ENCODE results near the gene SLC13A3.

DNA sequence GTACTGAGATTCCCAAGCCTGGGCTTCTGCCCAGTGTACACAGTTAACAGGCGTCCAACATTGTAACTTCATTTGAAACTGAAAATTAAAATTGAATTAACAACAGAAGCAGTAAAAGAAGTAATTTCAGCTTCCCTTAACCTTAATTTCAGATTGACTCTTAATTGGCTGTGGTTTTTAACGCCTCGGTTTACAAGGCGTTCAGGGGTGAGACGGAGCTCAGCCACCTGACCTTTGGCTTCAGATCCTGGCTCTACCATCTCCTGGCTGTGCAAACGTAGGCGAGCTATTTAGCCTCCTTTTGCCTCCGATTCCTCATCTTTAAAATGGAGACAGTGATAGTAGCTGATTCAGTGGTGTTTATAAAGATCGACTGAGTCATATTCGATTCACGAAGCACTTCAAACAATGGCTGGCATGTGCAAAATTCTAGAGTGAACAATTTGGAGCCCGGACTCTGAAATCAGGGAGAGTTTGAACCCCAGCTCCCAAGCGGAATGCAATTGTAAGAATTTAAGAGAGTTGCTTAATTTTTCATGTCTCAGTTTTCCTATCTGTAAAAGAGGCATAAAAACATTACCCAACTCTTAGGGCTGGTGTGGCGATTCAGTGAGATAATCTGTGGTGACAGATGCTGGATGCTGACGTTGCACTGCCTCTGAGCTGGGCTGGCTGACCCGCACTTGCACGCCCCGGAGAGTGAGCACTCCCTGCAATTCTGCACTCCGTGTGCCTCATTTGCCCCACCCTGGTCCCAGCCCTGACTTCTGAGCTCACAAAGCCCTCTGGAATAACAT is 77.3 kb downstream of the SLC13A3 start:
- TF ChIP-seq, protein P1, sequence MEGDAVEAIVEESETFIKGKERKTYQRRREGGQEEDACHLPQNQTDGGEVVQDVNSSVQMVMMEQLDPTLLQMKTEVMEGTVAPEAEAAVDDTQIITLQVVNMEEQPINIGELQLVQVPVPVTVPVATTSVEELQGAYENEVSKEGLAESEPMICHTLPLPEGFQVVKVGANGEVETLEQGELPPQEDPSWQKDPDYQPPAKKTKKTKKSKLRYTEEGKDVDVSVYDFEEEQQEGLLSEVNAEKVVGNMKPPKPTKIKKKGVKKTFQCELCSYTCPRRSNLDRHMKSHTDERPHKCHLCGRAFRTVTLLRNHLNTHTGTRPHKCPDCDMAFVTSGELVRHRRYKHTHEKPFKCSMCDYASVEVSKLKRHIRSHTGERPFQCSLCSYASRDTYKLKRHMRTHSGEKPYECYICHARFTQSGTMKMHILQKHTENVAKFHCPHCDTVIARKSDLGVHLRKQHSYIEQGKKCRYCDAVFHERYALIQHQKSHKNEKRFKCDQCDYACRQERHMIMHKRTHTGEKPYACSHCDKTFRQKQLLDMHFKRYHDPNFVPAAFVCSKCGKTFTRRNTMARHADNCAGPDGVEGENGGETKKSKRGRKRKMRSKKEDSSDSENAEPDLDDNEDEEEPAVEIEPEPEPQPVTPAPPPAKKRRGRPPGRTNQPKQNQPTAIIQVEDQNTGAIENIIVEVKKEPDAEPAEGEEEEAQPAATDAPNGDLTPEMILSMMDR (IDR thresholded peaks at IDR 0.05): no peak
- TF ChIP-seq POLR2A (IDR thresholded peaks at IDR 0.05): no peak
